GM11168 (cell line): ENCODE data around the gene NUP85.
"Not testable (repeated sequence)": the region's sequence is repeated elsewhere in the genome, so short reads cannot be mapped to it uniquely, and the experiment has no call there.

Experiments
- in situ Hi-C: fragments of 300-500 bp; cut with MboI; formaldehyde crosslinking; loops from one replicate; pipeline ENCODE4 v1.12.0; 2022; ENCODE audit warnings: low sequenced_read_pairs; ENCODE audit not compliant: unreplicated experiment

NUP85 gene, protein sequence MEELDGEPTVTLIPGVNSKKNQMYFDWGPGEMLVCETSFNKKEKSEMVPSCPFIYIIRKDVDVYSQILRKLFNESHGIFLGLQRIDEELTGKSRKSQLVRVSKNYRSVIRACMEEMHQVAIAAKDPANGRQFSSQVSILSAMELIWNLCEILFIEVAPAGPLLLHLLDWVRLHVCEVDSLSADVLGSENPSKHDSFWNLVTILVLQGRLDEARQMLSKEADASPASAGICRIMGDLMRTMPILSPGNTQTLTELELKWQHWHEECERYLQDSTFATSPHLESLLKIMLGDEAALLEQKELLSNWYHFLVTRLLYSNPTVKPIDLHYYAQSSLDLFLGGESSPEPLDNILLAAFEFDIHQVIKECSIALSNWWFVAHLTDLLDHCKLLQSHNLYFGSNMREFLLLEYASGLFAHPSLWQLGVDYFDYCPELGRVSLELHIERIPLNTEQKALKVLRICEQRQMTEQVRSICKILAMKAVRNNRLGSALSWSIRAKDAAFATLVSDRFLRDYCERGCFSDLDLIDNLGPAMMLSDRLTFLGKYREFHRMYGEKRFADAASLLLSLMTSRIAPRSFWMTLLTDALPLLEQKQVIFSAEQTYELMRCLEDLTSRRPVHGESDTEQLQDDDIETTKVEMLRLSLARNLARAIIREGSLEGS

DNA sequence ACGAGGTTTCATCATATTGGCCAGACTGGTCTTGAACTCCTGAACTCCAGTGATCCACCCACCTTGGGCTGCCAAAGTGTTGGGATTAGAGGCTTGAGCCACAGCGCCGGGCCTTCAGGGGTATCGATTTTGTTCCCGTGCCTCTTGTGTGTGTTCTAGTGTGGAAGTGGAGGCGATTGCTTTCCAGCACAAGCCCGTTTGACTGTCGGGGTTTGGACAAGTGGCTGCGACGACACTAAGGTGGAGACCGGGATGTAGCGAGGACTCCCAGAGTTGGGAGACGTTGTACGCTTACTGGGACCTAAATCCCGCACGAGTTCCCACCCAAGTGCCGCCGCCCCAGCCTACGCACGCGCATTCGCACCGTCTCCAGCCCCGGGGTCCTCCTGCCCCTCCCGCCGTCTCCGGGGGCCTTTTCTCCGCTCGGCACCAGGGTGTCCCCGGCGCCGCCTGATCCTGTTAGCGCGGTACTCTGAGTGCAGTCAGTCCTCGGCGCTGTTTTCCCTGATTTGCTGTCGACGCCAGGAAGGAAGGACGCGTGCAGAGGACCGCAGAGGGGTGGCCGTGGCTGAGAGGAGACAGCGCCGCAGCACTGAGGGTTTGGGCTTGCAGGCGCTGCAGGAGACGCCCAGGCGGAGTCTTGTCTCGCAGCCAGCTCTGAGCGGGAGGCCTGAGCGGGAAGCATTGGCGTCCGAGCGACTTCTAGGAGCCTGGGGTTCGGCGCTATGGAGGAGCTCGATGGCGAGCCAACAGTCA is at the start of gene NUP85:
Gene NUP85, plus strand, starts transcription at position 643 of the 756 bp plus-strand sequence. Its CDS starts 83 bp downstream, at position 726.
- in situ Hi-C loops: loop anchor here (10.0 kb wide), 1 partner anchor 90 kb away; no protein-coding TSS in a partner anchor

DNA sequence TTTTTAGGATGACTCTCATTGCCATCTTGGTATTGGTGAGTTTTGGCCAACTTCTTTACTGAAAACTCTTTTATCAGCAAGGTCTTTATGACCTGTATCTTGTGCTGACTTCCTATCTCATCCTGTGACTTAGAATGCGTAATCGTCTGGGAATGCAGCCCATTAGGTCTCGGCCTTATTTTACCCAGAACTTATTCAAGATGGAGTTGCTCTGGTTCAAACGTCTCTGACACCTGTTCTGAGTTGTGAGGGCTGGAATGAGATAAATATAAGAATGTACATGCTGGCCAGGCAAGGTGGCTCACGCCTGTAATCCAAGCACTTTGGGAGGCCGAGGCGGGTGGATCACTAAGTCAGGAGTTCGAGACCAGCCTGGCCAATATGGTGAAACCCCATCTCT is 47.0 kb upstream of the NUP85 start:
- in situ Hi-C loops: not testable (repeated sequence)

DNA sequence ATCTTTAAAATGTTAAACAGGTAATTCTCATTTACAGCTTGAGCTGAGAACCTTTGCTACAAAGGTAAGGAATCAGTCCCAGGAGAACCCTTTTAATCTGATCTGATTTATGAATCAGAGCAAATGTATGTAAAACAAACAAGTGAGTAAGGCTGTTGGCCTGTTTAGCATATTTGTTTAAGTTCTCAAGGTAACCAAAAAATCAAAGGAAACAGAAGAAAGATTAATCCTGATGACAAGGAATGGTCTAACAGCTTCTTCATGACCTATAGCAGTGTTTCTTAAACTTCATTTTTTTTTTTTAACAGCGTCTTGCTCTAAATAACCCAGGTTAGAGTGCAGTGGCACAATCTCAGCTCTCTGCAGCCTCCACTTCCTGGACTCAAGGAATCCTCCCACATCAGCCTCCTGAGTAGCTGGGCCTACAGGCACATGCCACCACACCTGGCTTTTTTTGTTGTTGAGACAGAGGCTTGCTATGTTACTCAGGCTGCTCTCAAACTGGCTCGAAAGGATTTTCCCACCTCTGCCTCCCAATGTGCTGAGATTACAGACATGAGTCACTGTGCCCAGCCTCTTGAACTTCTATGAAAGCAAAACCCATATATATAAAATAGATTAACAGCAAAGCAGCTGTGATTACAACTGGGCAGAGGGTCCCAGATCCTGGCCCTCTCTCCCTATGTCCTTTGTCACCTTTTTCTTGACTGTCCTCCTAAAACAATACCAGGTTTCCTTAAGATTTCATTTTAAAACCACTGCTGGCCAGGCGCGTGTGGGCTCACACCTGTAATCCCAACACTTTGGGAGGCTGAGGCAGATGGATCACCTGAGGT is 46.1 kb upstream of the NUP85 start:
- in situ Hi-C loops: no loop called here

DNA sequence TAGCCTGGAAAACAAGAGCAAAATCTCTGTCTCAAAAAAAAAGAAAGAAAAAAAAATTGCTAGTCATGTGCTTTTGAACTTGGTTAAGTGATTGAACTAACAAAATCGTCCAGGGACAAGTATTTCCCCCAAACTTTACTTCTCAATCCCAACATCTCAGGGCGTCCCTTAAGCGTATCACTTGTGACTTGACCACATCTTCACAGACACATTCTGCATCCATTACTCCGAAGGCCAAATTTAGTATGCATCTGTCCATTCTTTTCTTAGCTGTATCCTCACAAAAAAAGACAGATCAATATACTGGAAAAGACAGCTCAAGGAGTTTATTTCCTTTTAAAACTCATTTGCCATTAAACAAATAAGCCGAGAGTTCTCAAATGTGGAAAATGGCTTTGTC is 45.3 kb upstream of the NUP85 start:
- in situ Hi-C loops: no loop called here

DNA sequence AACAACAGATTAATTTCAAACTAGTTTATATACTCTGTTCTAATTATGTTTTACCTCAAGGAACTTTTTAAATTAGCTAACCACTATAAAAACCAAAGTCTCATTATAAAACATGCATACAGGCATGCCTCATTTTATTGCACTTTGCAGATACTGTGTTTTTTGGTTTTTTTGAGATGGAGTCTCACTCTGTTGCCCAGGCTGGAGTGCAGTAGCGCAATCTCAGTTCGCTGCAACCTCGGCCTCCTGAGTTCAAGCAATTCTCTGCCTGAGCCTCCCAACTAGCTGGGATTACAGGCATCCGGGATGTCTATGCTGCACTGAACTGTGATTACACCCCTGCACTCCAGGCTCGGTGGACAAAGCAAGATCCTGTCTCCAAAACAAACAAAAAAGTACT is 42.4 kb upstream of the NUP85 start:
- in situ Hi-C loops: no loop called here

DNA sequence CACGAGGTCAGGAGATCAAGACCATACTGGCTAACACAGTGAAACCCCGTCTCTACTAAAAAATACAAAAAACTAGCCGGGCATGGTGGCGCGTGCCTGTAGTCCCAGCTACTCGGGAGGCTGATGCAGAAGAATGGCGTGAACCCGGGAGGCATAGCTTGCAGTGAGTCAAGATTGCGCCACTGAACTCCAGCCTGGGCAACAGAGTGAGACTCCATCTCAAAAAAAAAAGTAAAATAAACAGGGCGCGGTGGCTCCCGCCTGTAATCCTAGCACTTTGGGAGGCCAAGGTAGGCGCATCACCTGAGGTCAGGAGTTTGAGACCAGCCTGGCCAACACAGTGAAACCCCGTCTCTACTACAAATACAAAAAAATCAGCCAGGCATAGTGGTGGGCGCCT is 40.9 kb upstream of the NUP85 start:
- in situ Hi-C loops: not testable (repeated sequence)

DNA sequence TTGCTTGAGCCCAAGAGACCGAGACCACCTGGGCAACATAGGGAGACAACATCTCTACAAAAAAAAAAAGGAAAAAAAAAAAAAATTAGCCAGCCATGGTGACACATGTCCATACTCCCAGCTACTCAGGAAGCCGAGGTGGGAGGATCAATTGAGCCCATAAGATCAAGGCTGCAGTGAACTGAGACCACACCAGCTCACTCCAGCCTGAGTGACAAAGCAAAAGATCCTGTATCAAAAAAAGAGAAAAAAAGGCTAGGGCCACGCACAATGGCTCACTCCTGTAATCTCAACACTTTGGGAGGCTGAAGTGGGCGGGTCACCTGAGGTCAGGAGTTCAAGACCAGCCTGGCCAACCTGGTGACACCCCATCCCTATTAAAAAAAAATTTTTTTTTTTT is 36.5 kb upstream of the NUP85 start:
- in situ Hi-C loops: no loop called here

DNA sequence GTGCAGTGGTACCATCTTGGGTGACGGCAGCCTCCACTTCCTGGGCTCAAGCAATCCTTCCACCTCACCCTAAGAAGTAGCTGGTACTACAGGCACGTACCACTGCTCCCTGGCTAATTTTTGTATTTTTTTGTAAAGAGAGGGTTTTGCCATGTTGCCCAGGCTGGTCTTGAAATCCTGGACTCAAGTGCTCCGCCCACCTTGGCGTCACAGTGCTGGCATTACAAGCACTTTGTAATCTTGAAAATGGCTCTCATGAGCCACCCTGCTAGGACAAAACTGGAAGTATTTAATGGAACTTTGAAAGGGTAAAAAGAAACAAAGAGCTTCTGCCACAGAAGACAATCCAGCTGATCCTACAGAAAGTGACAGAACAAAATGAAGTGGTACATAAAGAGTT is 32.0 kb upstream of the NUP85 start:
- in situ Hi-C loops: no loop called here

DNA sequence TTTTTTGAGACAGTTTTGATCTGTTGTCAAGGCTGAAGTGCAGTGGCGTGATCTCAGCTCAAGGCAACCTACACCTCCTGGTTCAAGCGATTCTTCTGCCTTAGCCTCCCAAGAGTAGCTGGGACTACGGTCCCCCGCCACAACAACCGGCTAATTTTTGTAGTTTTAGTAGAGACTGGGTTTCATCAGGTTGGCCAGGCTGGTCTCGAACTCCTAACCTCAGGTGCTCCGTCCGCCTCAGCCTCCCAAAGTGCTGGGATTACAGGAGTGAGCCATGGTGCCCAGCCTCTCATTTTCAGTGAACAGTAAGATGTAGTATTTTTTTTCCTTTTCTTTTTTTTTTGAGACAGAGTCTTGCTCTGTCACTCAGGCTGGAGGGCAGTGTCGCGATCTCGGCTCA is 30.5 kb upstream of the NUP85 start:
- in situ Hi-C loops: no loop called here

DNA sequence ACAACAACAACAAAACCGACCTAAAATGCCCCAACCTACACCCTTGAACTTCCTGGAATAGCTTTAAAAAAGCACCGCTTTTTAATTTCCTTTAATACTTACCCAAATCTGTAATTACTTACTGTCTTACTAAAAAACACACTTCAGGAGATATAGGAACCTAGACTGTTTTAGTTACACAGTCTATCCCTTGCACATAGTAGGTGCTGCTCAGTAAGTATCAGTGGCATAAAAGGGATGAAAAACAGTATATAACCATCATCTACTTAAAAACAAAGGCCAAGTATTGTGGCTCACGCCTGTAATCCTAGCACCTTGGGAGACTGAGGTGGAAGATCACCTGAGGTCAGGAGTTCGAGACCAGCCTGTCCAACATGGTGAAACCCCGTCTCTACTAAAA is 28.9 kb upstream of the NUP85 start:
- in situ Hi-C loops: no loop called here

DNA sequence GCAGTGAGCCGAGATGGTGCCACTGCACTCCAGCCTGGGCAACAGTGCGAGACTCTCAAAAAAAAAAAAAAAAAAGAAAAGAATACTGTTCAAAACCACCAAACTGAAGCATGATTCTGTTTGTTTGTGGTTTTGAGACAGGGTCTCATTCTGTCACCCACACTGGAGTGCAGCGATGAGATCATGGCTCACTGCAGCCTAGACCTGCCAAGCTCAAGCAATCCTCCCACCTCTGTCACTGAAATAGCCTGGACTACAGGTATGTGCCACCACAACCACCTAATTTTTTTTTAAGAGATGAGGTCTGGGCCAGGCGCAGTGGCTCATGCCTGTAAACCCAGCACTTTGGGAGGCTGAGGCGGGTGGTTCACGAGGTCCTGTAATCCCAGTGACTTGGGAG is 27.0 kb upstream of the NUP85 start:
- in situ Hi-C loops: no loop called here

DNA sequence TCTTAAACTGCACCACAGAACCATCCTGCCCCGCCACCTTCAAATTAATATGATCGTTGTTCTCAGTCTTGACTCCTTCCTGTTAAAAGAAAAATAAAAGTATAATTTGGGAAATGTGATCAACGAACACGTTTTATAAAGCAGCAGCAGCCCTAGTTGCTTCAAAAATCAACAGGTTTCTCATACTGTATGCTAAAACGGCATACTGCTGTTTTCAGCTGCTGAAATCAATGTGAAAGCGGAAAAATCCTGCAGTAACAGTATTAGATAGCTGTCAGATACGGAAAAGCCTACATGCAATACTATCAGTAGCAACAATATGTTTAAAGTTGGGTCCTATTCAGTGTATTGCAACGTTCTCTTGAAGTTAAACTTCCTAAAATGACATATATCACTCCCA is 24.4 kb upstream of the NUP85 start:
- in situ Hi-C loops: no loop called here

DNA sequence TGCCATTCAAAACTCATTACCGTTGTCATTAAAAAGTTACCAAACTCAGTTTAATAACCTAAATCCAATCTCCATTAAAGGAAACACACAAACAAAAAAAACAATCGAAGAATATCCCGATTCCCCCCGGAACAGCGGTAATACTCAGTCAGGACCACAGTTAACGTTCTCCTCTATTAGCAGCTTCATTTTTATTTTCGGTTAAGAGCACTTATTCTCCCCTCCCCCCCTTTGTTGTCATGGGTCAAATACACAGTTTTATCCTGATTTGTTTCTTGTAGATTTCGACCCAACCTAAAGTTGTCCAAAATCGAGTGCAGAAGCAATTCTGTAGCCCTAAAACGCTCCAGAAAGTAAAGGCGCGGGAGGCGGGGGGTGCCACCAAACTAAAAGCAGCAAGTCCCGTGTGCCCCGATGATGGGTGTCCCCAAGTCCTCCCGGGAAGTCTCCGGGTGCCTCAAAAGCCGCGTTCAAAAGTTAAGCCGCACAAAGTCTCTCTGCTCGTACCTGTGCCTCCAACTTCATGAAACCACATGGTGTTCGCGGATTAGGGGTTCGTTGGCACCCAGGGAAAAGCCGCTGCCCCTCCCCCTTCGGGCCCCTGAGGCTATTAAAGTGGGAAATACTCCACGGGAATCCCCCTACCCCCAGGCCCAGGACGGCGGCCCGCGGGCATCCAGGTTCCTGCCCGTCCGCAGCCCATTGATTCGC is 23.7 kb upstream of the NUP85 start:
- in situ Hi-C loops: no loop called here

DNA sequence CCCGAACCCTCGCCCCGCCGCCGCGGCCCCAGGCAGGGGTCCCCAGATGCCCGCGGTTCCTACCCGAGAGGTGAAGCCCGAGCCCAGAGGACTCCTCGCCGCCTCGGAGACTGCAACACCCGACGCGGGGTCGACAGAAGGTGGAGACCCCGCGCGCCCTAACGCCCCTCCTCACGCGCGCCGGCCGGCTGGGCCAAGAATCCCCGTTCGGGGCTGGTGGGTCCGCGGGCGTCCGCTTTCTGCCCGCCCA is 23.2 kb upstream of the NUP85 start:
- in situ Hi-C loops: no loop called here

DNA sequence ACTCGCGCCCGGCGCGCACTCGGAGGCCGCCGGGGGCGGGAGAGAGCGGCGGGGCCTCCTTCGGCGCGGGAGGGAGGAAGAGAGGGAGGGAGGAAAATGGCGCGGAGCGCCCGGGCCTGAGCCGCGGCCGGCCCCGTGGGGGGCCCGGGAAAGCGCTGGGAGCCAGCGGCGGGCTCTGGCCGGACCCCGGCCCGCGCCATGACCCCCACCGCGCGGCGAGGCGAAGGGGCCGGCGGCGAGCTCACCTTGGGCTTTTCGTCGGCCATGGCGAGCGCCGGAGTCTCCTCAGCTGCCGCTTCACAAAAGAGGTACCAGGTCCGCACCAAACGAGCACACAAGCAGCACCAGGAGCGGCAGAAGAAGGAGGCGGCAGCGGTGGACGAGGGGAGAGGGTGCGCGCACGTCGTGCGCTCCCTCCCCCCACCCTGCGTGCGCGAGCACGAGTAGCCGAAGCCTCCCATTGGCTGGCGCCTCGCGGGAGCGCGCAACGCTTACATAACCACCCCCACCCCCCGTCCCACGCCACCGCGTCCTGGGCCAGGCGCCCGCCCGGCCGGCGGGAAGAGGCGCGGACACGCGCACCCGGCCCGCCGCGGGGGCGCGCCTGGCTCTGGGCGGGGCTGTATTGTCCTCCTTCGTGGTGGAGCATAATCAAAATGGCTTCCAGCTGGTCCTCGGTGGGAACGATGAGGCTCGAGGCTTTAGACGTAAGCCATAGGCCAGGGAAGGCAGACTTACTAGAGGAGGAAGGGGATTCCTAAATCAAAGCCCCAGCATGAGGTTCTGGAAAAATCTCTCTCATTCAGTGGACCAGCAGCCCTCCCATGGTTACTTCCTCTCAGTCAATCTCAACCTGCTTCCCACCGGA is 22.7 kb upstream of the NUP85 start, which contains the start of gene SUMO2:
Gene SUMO2, minus strand, starts transcription at position 391 of the 868 bp plus-strand sequence. Its CDS starts 125 bp downstream, at position 266.
- in situ Hi-C loops: no loop called here

DNA sequence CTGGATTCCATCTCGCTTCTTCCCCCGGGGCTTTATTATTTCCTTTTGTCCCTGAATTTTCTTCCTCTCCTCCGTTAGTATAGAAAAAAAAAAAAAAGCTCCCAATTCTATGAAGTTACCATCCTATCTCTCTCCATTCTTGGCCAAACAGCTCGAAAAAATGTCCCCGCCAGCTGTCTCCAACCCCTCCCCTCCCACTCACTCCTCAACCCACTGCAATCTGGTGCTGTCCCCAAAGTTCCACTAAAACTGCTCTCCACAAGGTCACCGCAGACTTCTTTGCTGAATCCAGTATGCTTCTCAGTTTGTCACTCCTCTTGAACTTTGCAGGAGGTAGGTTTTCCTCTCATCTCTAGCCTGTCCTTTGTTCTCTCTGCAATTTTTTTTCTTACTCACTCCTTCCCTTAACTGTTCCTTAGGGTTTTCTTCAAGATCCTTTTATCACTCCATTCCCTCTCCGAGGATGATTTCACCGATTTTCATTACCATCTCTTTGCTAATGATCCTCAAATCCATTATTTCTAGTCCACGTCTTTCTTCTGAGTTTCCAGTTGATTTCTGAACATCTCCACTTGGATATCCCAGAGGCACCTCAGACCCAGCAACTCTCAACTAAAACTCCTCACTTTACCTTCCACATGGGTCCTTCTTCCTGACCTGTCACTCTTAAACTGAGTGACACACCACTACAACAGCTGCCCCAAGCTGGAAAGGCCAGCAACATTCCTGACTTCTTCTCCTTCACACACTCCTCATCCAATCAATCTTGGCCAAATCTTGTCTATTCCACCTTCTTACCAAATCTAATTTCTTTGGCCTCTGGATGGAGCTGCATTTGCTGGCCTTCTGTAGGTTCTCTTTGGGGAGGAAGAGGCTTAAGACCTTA is 21.2 kb upstream of the NUP85 start:
- in situ Hi-C loops: no loop called here

DNA sequence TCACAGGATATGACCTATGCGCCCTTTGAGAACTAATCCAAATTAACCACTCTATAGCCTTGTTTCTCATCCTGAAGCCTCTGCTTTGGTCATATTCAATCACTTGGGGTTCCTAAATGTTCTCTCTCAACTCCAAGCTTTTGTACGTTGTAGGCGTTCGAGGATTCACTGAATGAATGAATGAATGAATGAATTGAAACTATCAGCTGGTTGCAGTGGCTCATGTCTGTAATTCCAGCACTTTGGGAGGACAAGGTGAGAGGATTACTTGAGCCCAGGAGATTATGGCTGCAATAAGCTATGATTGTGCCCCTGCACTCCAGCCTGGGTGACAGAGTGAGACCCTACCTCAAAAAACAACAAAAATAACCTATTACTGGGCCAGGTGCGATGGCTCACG is 16.9 kb upstream of the NUP85 start:
- in situ Hi-C loops: no loop called here

DNA sequence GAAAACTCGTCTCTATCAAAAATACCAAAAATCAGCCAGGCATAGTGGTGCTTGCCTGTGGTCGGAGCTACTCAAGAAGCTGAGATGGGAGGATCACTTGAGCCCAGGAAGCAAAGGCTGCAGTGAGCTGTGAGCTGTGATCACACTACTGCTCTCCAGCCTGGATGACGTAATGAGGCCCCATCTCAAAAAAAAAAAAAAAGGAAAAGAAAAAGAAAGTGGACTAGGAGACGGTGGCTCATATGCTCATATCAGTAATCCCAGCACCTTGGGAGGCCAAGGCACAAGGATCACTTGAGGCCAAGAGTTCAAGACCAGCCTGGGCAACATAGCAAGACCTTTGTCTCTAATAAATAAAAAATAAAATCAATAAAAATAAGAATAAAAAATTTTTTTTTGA is 13.9 kb upstream of the NUP85 start:
- in situ Hi-C loops: no loop called here
